GM12878 (cell line): Measurements from ENCODE around the gene TXNDC16. TPM values are rescaled to one million over a fixed set of nuclear protein-coding genes. Genes with fewer than 3 reads are reported as not detected.

ENCODE experiments used
- ATAC-seq: fragments of 200-7000 bp; cut with Tn5 transposase; 3 replicates; pipeline ENCODE4 v1.9.1; 2020; ENCODE audit warnings: mild to moderate bottlenecking, moderate library complexity
- Bru-seq: library from RNA; stranded (reverse); fragments of 400-500 nt; gene quantifications from one replicate; lab custom pipeline; 2021; lab: Mats Ljungman, UMichigan
- BruChase-seq, 2 experiments: library from RNA; stranded (reverse); fragments of 400-500 nt; gene quantifications; one replicate each; lab custom pipeline; 2021; lab: Mats Ljungman, UMichigan
- BruUV-seq: library from RNA; stranded (reverse); fragments of 400-500 nt; replicated peaks from 2 replicates; lab custom pipeline; 2021; lab: Mats Ljungman, UMichigan
- CTCF ChIA-PET: fragments of 300-600 bp; sonication (Branson Sonifier 250); formaldehyde crosslinking; extraction: SDS; loops from one replicate; lab custom pipeline; 2021; ENCODE audit warnings: inconsistent platforms; lab: Yijun Ruan, JAX
- POLR2A ChIA-PET: fragments of 350-600 bp; formaldehyde crosslinking; extraction: SDS; loops from one replicate; lab custom pipeline; 2021; ENCODE audit warnings: inconsistent platforms; lab: Charles Lee
- RAD21 ChIA-PET: fragments of 300-600 bp; sonication (Branson Sonifier 250); formaldehyde crosslinking; loops from one replicate; lab custom pipeline; 2023; ENCODE audit warnings: antibody characterized with exemption; ENCODE audit not compliant: unreplicated experiment; lab: Charles Lee
- SMC1A ChIA-PET: fragments of 300-600 bp; sonication (Branson Sonifier 250); formaldehyde crosslinking; loops from one replicate; lab custom pipeline; 2023; ENCODE audit not compliant: unreplicated experiment, uncharacterized antibody; lab: Charles Lee
- DNase-seq: peaks from one replicate; pipeline ENCODE4 v3.0.0-alpha.2; 2011; ENCODE audit warnings: low read depth, low spot score
- FAIRE-seq: peaks from 3 replicates; lab custom pipeline; 2011; peaks lifted over from hg19 to GRCh38; lab: Jason Lieb, UNC
- H2AFZ ChIP-seq: 2 replicates; pipeline ENCODE4 v1.6.0; 2011; ENCODE audit warnings: low read depth, low read length, control low read depth; ENCODE audit not compliant: control insufficient read depth
- H3K27ac ChIP-seq: 2 replicates; pipeline ENCODE4 v1.5.1; 2011; ENCODE audit warnings: control low read depth; ENCODE audit not compliant: control insufficient read depth, insufficient read depth
- H3K27me3 ChIP-seq, 2 experiments: replicated peaks in 1 of 2; 2 replicates each; pipeline versions ENCODE4 v1.6.0 to v1.6.1; 2011; ENCODE audit warnings: low read length in 1 of 2; ENCODE audit not compliant: control insufficient read depth in 2 of 2, insufficient read depth in 2 of 2
- H3K36me3 ChIP-seq, 2 experiments: 2 replicates each; pipeline ENCODE4 v1.5.1; 2011; ENCODE audit warnings: low read length in 1 of 2; ENCODE audit not compliant: control insufficient read depth in 2 of 2, insufficient read depth in 2 of 2
- H3K4me1 ChIP-seq: 2 replicates; pipeline ENCODE4 v1.6.1; 2011; ENCODE audit warnings: mild to moderate bottlenecking, low read length, moderate library complexity, mixed read lengths; ENCODE audit not compliant: control insufficient read depth, insufficient read depth
- H3K4me2 ChIP-seq: 2 replicates; pipeline ENCODE4 v1.6.0; 2011; ENCODE audit warnings: control low read depth; ENCODE audit not compliant: control insufficient read depth, insufficient read depth
- H3K4me3 ChIP-seq: fragments of 200-600 bp; sonication (generic); 2 replicates; pipeline ENCODE4 v1.5.1; 2016
- H3K79me2 ChIP-seq: 2 replicates; pipeline ENCODE4 v1.6.0; 2011; ENCODE audit warnings: low read length; ENCODE audit not compliant: control insufficient read depth, insufficient read depth
- H3K9ac ChIP-seq: 2 replicates; pipeline ENCODE4 v1.8.0; 2011; ENCODE audit warnings: low read length, control low read depth, mixed read lengths; ENCODE audit not compliant: control insufficient read depth, insufficient read depth
- H3K9me3 ChIP-seq: replicated peaks from 3 replicates; pipeline ENCODE4 v1.5.1; 2011; ENCODE audit warnings: mild to moderate bottlenecking, low read length; ENCODE audit not compliant: control insufficient read depth, insufficient read depth
- H4K20me1 ChIP-seq: 2 replicates; pipeline ENCODE4 v1.6.0; 2011; ENCODE audit not compliant: control insufficient read depth, insufficient read depth
- HDAC6 ChIP-seq: fragments of 200-600 bp; sonication (generic); IDR thresholded peaks from one replicate; pipeline ENCODE4 v1.8.0; 2017; ENCODE audit warnings: antibody characterized with exemption; ENCODE audit not compliant: unreplicated experiment
- IKZF1 ChIP-seq: fragments of 450-650 bp; conservative IDR thresholded peaks from 2 replicates; pipeline ENCODE4 v1.6.1; 2017; ENCODE audit warnings: antibody characterized with exemption, mild to moderate bottlenecking
- MXI1 ChIP-seq: fragments of 150-350 bp; IDR thresholded peaks from 2 replicates; pipeline ENCODE4 v1.6.1; 2011; ENCODE audit warnings: low read depth, mild to moderate bottlenecking, inconsistent platforms, low read length, improper control_type of control experiment
- PAX5 ChIP-seq: IDR thresholded peaks from 2 replicates; pipeline ENCODE4 v1.6.1; 2011; ENCODE audit warnings: low read depth, low read length, borderline replicate concordance
- POLR2A ChIP-seq: IDR thresholded peaks from 2 replicates; pipeline ENCODE4 v1.6.1; 2011; ENCODE audit warnings: low read depth, mild to moderate bottlenecking, low read length
- POLR2AphosphoS2 ChIP-seq: IDR thresholded peaks from 2 replicates; pipeline ENCODE4 v1.6.1; 2011; ENCODE audit warnings: low read depth, mild to moderate bottlenecking, low read length, improper control_type of control experiment, moderate library complexity
- RB1 ChIP-seq: fragments of 450-650 bp; formaldehyde crosslinking; IDR thresholded peaks from 2 replicates; pipeline ENCODE4 v1.6.1; 2017; ENCODE audit warnings: mild to moderate bottlenecking, borderline replicate concordance
- STAT3 ChIP-seq: IDR thresholded peaks from 2 replicates; pipeline ENCODE4 v1.6.1; 2011; ENCODE audit warnings: low read depth, low read length, improper control_type of control experiment
- WGBS: methylation state at CpG from one replicate; pipeline ENCODE4 v1.1.6; 2016; ENCODE audit warnings: low lambda C conversion rate; ENCODE audit not compliant: insufficient replicate concordance, insufficient coverage; ENCODE audit errors: missing lambda C conversion rate; 5-methylcytosine and 5-hydroxymethylcytosine counted together
- in situ Hi-C: fragments of 300-500 bp; cut with MboI; formaldehyde crosslinking; loops from 9 replicates; pipeline ENCODE4 v1.14.3; 2018; ENCODE audit warnings: mixed read lengths
- intact Hi-C: fragments of 100-400 bp; cut with micrococcal nuclease; formaldehyde crosslinking; loops from one replicate; pipeline ENCODE4 v1.14.2; 2022; ENCODE audit not compliant: unreplicated experiment
- long read RNA-seq, 2 experiments: library from polyadenylated mRNA; unstranded; transcript quantifications; one replicate each; pipeline ENCODE4 v2.0.0, GENCODE V29; 2019 to 2020
- polyA minus RNA-seq, 3 experiments: library from RNA; depleted of rRNA, polyadenylated mRNA; stranded (reverse); fragments of >200 nt; gene quantifications; 2 replicates each; pipeline ENCODE4 v1.2.3, GENCODE V29; 2011
- polyA plus RNA-seq, 11 experiments: library from polyadenylated mRNA; depleted of rRNA in 4 of 11; unstranded in 6 of 11; stranded (reverse) in 5 of 11; fragments of >200 nt; fragmentation: Nextera tagmentation in 4 of 11; fragmentation: Illumina TruSeq in 1 of 11; extraction: Ambion mirVana in 4 of 11; extraction: Trizol in 1 of 11; gene quantifications; 1 replicate in 1 of 11; 2 replicates in 10 of 11; pipeline versions ENCODE4 v1.2.1 to v1.2.3, GENCODE V29; 2011 to 2016; ENCODE audit warnings: inconsistent platforms in 2 of 11, missing spikeins in 2 of 11, low read depth in 1 of 11
- total RNA-seq, 4 experiments: library from RNA; depleted of rRNA in 3 of 4; stranded (reverse); fragments of >200 nt in 3 of 4; fragmentation: Illumina TruSeq in 1 of 4; extraction: Trizol in 1 of 4; gene quantifications; 2 replicates each; pipeline versions ENCODE4 v1.2.1 to v1.2.3, GENCODE V29; 2013 to 2021
- TF ChIP-seq, protein P1 (sequence below): fragments of 450-650 bp; conservative IDR thresholded peaks from 2 replicates; pipeline ENCODE4 v1.6.1; 2017; ENCODE audit warnings: mild to moderate bottlenecking, moderate library complexity
- TF ChIP-seq, protein P2 (sequence below): fragments of 450-650 bp; IDR thresholded peaks from 2 replicates; pipeline ENCODE4 v1.6.1; 2017; ENCODE audit warnings: mild to moderate bottlenecking, low read depth, inconsistent platforms; ENCODE audit not compliant: poor library complexity, severe bottlenecking

TXNDC16 gene, protein sequence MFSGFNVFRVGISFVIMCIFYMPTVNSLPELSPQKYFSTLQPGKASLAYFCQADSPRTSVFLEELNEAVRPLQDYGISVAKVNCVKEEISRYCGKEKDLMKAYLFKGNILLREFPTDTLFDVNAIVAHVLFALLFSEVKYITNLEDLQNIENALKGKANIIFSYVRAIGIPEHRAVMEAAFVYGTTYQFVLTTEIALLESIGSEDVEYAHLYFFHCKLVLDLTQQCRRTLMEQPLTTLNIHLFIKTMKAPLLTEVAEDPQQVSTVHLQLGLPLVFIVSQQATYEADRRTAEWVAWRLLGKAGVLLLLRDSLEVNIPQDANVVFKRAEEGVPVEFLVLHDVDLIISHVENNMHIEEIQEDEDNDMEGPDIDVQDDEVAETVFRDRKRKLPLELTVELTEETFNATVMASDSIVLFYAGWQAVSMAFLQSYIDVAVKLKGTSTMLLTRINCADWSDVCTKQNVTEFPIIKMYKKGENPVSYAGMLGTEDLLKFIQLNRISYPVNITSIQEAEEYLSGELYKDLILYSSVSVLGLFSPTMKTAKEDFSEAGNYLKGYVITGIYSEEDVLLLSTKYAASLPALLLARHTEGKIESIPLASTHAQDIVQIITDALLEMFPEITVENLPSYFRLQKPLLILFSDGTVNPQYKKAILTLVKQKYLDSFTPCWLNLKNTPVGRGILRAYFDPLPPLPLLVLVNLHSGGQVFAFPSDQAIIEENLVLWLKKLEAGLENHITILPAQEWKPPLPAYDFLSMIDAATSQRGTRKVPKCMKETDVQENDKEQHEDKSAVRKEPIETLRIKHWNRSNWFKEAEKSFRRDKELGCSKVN
- total RNA-seq (2013; cell fraction: nucleolus; rRNA removed): 10.0 and 10.6 TPM in 2 replicates
- total RNA-seq (2014; rRNA removed) (3.9 and 4.4 TPM in 2 replicates), total RNA-seq (2014; rRNA removed; fragmentation: Illumina TruSeq; extraction: Trizol) (6.7 TPM in 2 replicates), total RNA-seq (2021) (6.6 and 7.9 TPM in 2 replicates), polyA plus RNA-seq (2011; rRNA removed) (6.9 and 10.8 TPM in 2 replicates), polyA plus RNA-seq (2014; fragmentation: Illumina TruSeq; extraction: Trizol) (5.5 and 7.9 TPM in 2 replicates), polyA plus RNA-seq (2014; fragmentation: Nextera tagmentation; extraction: Ambion mirVana) (1 to 10 TPM; 1.2 to 1.6 TPM), polyA plus RNA-seq (2014; rRNA removed) (3.3 and 3.5 TPM in 2 replicates), polyA plus RNA-seq (2016; fragmentation: Nextera tagmentation; extraction: Ambion mirVana) (1 to 10 TPM; 5.5 to 7.1 TPM), polyA minus RNA-seq (2011; rRNA and poly(A)+ RNA removed) (4.2 and 5.0 TPM in 2 replicates), Bru-seq, nascent RNA (percentile 60 among the genes with signal in this experiment), BruChase-seq, experiment 1, labeled RNA remaining after a 6-hour chase (percentile 55 among the genes with signal in this experiment), BruChase-seq, experiment 2, labeled RNA remaining after a 2-hour chase (percentile 61 among the genes with signal in this experiment)
- polyA plus RNA-seq (2011; ENCODE audit: low read depth): 1.4 TPM
- polyA plus RNA-seq (2011; cell fraction: cytosol; rRNA removed): 2.2 and 2.4 TPM in 2 replicates
- 4.2 and 4.7 TPM in 2 replicates for polyA plus RNA-seq (2011; cell fraction: nucleus; rRNA removed)
- 3.1 and 4.0 TPM in 2 replicates for polyA plus RNA-seq (2012)
- polyA minus RNA-seq (2011; cell fraction: cytosol; rRNA and poly(A)+ RNA removed): 1.8 and 3.6 TPM in 2 replicates
- polyA minus RNA-seq (2011; cell fraction: nucleus; rRNA and poly(A)+ RNA removed): 6.9 and 14.6 TPM in 2 replicates
- long read RNA-seq, experiment 1: 0 reads
- long read RNA-seq, experiment 2, full-length matches to known transcripts: 1 of 9 reads
- long read RNA-seq, experiment 2, partial matches to known transcripts: 3 of 9 reads
- long read RNA-seq, experiment 2, other reads (novel, unspliced or antisense): 5 of 9 reads

DNA sequence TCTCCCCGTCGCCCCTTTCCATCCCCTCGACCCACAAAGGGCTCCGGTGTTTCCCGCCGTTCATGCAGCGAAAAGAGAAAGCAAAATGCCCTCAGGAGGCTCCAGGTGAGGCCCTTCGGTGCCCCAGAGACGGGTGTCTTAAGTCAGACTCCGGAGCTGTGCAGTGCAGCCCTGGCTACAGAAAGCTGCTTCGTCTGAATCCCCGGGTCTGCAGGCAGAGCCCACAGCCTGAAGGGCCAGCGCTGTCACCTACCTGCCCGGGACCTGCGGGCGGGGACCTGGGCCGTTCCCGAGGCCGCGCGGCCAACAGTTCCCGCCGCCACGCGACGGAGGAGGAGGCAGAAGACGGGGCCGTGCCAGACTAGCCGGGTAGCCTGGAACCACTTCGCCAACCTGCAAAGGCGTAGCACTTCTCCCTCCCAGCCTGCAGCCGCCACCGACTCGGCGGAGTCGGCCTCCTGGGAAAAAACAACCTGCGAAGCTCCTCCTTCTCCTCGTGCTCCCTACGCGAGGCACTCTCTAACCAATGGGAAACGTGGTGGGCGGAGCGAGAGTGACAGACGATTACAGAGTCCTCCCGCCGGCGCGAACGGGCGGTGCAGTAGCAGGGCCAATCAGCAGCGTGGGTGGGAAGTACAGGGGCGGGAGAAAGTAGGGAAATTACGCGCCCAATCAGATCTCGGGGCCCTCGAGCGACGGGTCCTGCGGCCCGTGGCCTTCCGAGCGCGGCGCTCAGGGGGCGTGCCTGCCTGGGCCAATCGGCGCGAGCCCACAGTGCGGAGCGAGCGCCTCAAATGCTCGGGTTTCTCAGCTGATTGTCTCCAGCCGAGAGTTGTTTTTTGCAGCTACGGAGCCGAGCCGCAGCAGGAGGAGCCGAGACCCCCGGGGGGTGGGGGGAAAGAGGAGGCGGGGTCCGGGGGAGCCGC lies at the start of gene TXNDC16, which contains the start of gene GPR137C:
Gene TXNDC16 (minus strand): TSS at position 443 of the 926 bp plus-strand sequence. CDS start 8,948 bp downstream, outside the sequence.
Gene GPR137C (plus strand): TSS at position 774 of the 926 bp plus-strand sequence. CDS start 312 bp downstream, outside the sequence.
- POLR2A ChIA-PET: interaction anchor here (0.6 to 2.2 kb wide), 7 partner anchors 10 to 691 kb away, joined by 3 to 11 read pairs (median 3); no protein-coding TSS in a partner anchor
- Histone ChIP-seq H2AFZ (peak within 1 kb of the TSS; percentile 94), H3K36me3 (no peaks in the 10 kb centered on the region), H3K27me3 (peaks cover 0 to 2% of the 10 kb centered on the region in 2 experiments; a peak in 3 of 4 replicates), H3K4me1 (peaks cover 8% of the 10 kb centered on the region), H3K9ac (peak within 1 kb of the TSS; percentile 87), H3K9me3 (no peaks in the 10 kb centered on the region), H3K79me2 (peaks cover 6% of the 10 kb centered on the region), H3K27ac (peak within 1 kb of the TSS; percentile 73), H3K4me2 (peak within 1 kb of the TSS; percentile 90), H4K20me1 (no peaks in the 10 kb centered on the region), H3K4me3 (peak within 1 kb of the TSS; percentile 93)
- RAD21 ChIA-PET: interaction anchor here (0.6 to 1.2 kb wide), 3 partner anchors 127 to 557 kb away, joined by 3 read pairs; no protein-coding TSS in a partner anchor
- DNase-seq (peak; percentile 99), FAIRE-seq (peak; percentile 94), ATAC-seq (peak; percentile 97)
- in situ Hi-C loops (no loop called here), intact Hi-C loops (loop anchor here (5.0 kb wide), 1 partner anchor 240 kb away; the partner anchor contains the start of gene GNPNAT1)
- CTCF ChIA-PET: interaction anchor here (0.6 to 2.2 kb wide), 8 partner anchors 10 to 559 kb away, joined by 3 to 7 read pairs (median 4); no protein-coding TSS in a partner anchor
- BruUV-seq: TSS peak; percentile 76
- SMC1A ChIA-PET: interaction anchor here (0.6 to 2.5 kb wide), 7 partner anchors 9 to 140 kb away, joined by 3 to 12 read pairs (median 3); no protein-coding TSS in a partner anchor
- 1% methylated on average over 68 of the region's 81 CpGs for WGBS
- TF ChIP-seq MXI1: peak; percentile 71
- no peak for TF ChIP-seq HDAC6
- TF ChIP-seq, protein P1, sequence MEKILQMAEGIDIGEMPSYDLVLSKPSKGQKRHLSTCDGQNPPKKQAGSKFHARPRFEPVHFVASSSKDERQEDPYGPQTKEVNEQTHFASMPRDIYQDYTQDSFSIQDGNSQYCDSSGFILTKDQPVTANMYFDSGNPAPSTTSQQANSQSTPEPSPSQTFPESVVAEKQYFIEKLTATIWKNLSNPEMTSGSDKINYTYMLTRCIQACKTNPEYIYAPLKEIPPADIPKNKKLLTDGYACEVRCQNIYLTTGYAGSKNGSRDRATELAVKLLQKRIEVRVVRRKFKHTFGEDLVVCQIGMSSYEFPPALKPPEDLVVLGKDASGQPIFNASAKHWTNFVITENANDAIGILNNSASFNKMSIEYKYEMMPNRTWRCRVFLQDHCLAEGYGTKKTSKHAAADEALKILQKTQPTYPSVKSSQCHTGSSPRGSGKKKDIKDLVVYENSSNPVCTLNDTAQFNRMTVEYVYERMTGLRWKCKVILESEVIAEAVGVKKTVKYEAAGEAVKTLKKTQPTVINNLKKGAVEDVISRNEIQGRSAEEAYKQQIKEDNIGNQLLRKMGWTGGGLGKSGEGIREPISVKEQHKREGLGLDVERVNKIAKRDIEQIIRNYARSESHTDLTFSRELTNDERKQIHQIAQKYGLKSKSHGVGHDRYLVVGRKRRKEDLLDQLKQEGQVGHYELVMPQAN: peak; percentile 87
- no peak for TF ChIP-seq RB1
- peak; percentile 63; the same call in 1 of the 2 replicates for TF ChIP-seq POLR2AphosphoS2
- TF ChIP-seq PAX5: 0 out of 2 replicates have a peak, but pooled peaks have one; percentile 3
- TF ChIP-seq STAT3: no peak
- TF ChIP-seq, protein P2, sequence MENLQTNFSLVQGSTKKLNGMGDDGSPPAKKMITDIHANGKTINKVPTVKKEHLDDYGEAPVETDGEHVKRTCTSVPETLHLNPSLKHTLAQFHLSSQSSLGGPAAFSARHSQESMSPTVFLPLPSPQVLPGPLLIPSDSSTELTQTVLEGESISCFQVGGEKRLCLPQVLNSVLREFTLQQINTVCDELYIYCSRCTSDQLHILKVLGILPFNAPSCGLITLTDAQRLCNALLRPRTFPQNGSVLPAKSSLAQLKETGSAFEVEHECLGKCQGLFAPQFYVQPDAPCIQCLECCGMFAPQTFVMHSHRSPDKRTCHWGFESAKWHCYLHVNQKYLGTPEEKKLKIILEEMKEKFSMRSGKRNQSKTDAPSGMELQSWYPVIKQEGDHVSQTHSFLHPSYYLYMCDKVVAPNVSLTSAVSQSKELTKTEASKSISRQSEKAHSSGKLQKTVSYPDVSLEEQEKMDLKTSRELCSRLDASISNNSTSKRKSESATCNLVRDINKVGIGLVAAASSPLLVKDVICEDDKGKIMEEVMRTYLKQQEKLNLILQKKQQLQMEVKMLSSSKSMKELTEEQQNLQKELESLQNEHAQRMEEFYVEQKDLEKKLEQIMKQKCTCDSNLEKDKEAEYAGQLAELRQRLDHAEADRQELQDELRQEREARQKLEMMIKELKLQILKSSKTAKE: no peak
- TF ChIP-seq POLR2A: peak; percentile 97
- no peak; the same call in none of the 2 replicates for TF ChIP-seq IKZF1
